GM12878 (cell line): Measurements from ENCODE around the gene MGMT. TPM values are rescaled to one million over a fixed set of nuclear protein-coding genes. Genes with fewer than 3 reads are reported as not detected.

ENCODE experiments used
- CHD1 ChIP-seq: IDR thresholded peaks from 2 replicates; pipeline ENCODE4 v1.6.1; 2012; ENCODE audit warnings: low read depth, low read length, improper control_type of control experiment
- CUX1 ChIP-seq: IDR thresholded peaks from 2 replicates; pipeline ENCODE4 v1.6.1; 2012; ENCODE audit warnings: improper control_type of control experiment, low read depth, low read length; ENCODE audit not compliant: insufficient replicate concordance
- EZH2 ChIP-seq: IDR thresholded peaks from 2 replicates; pipeline ENCODE4 v1.6.1; 2012; ENCODE audit warnings: low read depth, mild to moderate bottlenecking, control low read depth, inconsistent platforms, low read length, borderline replicate concordance; ENCODE audit not compliant: control insufficient read depth
- MAX ChIP-seq: IDR thresholded peaks from 2 replicates; pipeline ENCODE4 v1.6.1; 2012; ENCODE audit warnings: low read depth, low read length, improper control_type of control experiment
- MYB ChIP-seq: fragments of 150-350 bp; IDR thresholded peaks from 2 replicates; pipeline ENCODE4 v1.6.1; 2014; ENCODE audit warnings: mild to moderate bottlenecking, low read depth, low read length, borderline replicate concordance
- SMC3 ChIP-seq: IDR thresholded peaks from 2 replicates; pipeline ENCODE4 v1.6.1; 2011; ENCODE audit warnings: low read length, improper control_type of control experiment, borderline replicate concordance
- SPI1 ChIP-seq: IDR thresholded peaks from 2 replicates; pipeline ENCODE4 v1.6.1; 2011; ENCODE audit warnings: low read depth, mild to moderate bottlenecking, low read length, moderate library complexity, borderline replicate concordance; ENCODE audit not compliant: insufficient read depth
- polyA plus RNA-seq, 11 experiments: library from polyadenylated mRNA; depleted of rRNA in 4 of 11; unstranded in 6 of 11; stranded (reverse) in 5 of 11; fragments of >200 nt; fragmentation: Nextera tagmentation in 4 of 11; fragmentation: Illumina TruSeq in 1 of 11; extraction: Ambion mirVana in 4 of 11; extraction: Trizol in 1 of 11; gene quantifications; 1 replicate in 1 of 11; 2 replicates in 10 of 11; pipeline versions ENCODE4 v1.2.1 to v1.2.3, GENCODE V29; 2011 to 2016; ENCODE audit warnings: inconsistent platforms in 2 of 11, missing spikeins in 2 of 11, low read depth in 1 of 11
- total RNA-seq, 4 experiments: library from RNA; depleted of rRNA in 3 of 4; stranded (reverse); fragments of >200 nt in 3 of 4; fragmentation: Illumina TruSeq in 1 of 4; extraction: Trizol in 1 of 4; gene quantifications; 2 replicates each; pipeline versions ENCODE4 v1.2.1 to v1.2.3, GENCODE V29; 2013 to 2021
- TF ChIP-seq, protein P1 (sequence below): IDR thresholded peaks from 2 replicates; pipeline ENCODE4 v1.6.1; 2011; ENCODE audit warnings: mild to moderate bottlenecking, low read depth, low read length, moderate library complexity; ENCODE audit not compliant: insufficient replicate concordance
- TF ChIP-seq, protein P2 (sequence below): fragments of 150-350 bp; IDR thresholded peaks from 2 replicates; pipeline ENCODE4 v1.6.1; 2016; ENCODE audit warnings: low read depth, low read length

Gene MGMT
- total and polyA plus RNA-seq, 10 of the 15 experiments (the other 5 are each of a cell fraction or from before 2014, with no cell fraction given) = 0.16 to 24.2 (median 13.3) TPM

DNA sequence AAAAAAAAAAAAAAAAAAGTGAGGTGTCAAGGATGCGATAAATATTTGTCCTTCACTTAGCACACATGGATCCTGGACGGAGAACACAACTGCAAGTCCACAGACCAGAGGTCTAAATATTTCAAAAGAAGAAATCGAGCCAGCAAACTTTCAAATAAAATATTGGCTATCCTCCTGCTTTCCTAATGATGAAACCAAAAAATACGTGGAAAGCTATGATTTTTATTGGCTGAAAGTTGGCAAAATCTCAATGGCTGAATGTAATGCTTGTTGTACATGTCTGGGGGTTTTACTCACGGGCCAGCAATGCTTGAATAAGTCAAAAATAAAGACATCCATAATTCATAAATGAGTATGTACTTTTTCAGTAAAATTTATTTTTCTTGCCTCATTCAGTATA, 19.0 kb upstream of the MGMT start (continued):
- TF ChIP-seq, protein P1, sequence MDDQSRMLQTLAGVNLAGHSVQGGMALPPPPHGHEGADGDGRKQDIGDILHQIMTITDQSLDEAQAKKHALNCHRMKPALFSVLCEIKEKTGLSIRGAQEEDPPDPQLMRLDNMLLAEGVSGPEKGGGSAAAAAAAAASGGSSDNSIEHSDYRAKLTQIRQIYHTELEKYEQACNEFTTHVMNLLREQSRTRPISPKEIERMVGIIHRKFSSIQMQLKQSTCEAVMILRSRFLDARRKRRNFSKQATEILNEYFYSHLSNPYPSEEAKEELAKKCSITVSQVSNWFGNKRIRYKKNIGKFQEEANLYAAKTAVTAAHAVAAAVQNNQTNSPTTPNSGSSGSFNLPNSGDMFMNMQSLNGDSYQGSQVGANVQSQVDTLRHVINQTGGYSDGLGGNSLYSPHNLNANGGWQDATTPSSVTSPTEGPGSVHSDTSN = no peak
- no peak for TF ChIP-seq CHD1
- TF ChIP-seq CUX1 = no peak
- TF ChIP-seq SMC3 = no peak
- TF ChIP-seq, protein P2, sequence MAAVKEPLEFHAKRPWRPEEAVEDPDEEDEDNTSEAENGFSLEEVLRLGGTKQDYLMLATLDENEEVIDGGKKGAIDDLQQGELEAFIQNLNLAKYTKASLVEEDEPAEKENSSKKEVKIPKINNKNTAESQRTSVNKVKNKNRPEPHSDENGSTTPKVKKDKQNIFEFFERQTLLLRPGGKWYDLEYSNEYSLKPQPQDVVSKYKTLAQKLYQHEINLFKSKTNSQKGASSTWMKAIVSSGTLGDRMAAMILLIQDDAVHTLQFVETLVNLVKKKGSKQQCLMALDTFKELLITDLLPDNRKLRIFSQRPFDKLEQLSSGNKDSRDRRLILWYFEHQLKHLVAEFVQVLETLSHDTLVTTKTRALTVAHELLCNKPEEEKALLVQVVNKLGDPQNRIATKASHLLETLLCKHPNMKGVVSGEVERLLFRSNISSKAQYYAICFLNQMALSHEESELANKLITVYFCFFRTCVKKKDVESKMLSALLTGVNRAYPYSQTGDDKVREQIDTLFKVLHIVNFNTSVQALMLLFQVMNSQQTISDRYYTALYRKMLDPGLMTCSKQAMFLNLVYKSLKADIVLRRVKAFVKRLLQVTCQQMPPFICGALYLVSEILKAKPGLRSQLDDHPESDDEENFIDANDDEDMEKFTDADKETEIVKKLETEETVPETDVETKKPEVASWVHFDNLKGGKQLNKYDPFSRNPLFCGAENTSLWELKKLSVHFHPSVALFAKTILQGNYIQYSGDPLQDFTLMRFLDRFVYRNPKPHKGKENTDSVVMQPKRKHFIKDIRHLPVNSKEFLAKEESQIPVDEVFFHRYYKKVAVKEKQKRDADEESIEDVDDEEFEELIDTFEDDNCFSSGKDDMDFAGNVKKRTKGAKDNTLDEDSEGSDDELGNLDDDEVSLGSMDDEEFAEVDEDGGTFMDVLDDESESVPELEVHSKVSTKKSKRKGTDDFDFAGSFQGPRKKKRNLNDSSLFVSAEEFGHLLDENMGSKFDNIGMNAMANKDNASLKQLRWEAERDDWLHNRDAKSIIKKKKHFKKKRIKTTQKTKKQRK = no peak
- no peak for TF ChIP-seq MAX
- TF ChIP-seq SPI1 = no peak
- no peak for TF ChIP-seq EZH2
- TF ChIP-seq MYB = no peak
